ENCODE measurements around the gene THSD7B.
"Not testable (repeated sequence)": the region's sequence is repeated elsewhere in the genome, so short reads cannot be mapped to it uniquely, and the experiment has no call there.

Gene THSD7B

DNA sequence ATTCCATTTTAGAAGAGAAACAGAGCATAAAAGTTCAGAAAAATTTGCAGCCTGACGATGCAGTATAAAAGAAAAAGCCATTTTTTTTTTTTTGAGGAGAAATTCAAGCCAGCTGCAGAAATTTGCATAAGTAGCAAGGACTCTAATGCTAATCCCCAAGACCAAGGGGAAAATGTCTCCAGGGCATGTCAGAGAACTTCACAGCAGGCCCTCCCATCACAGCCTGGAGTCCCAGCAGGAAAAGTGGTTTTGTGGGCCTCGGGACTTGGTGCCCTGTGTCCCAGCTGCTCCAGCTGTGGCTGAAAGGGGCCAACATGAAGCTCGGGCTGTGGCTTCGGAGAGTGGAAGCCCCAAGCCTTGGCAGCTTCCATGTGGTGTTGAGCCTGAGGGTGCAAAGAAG, 873.6 kb downstream of the THSD7B start:
- DNase-seq = no peak

GRCh38 chr2:137644731-137645130, 879.4 kb downstream of the THSD7B start:
- no peak for DNase-seq

DNA sequence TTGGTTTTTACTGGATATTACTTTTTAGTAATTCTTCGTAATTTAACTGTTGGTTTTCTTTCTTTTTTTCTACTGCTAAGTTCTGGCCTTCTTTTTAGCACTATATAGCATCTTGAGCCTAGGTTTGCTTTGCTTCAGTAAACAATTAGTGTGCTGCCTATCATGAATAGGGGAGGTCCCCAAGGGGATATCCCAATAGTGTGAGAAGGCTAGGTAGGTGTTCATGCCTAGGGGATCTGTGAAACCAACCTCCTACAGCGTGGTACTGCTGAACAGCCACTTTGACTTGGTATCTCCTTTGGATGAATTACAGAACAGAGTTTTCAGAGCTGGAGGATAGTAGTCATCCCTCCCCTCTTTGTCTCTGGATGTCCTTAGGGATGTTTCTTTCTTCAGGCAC, 888.7 kb downstream of the THSD7B start:
- DNase-seq = no peak

DNA sequence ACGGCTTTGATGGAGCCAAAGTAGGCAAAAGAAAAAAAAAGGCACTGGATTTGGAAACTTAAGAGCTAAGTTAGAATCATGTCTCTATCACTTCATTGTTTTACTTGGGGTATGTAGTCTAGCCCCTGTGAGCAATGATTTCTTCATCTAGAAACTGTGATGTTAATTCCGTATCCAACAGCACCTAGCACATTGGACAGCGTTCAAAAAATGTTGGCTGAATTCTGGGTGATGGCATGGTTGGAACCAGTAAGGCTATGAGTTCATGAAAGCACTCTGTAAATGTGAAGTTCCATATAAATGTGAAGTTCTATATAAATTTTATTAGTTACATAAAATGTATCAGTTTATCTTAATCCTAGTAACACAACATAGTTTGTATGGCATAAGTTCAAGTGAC, 890.5 kb downstream of the THSD7B start:
- DNase-seq = no peak

DNA sequence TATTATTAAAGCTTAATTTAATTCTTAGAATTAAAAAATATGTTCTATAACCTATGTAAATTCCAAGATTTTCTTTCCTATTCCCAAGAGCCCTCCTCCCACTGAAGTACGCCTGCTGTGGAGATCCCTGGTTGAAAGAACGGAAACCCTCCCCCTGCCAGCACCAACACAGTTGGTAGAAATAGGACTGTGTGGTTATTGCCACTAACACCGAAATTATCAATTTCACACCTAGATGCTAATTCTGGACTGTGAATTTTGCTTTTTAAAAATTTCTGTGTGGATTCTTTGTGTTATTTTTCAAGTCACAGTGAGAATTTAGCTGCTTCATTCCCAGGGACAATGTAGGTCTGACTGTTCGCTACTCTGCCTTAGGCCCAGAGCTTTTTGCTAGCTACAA, 893.1 kb downstream of the THSD7B start:
- DNase-seq = no peak

GRCh38 chr2:137659616-137660015, 894.3 kb downstream of the THSD7B start:
- DNase-seq = no peak

GRCh38 chr2:137670111-137670510, 904.8 kb downstream of the THSD7B start:
- no peak for DNase-seq

DNA sequence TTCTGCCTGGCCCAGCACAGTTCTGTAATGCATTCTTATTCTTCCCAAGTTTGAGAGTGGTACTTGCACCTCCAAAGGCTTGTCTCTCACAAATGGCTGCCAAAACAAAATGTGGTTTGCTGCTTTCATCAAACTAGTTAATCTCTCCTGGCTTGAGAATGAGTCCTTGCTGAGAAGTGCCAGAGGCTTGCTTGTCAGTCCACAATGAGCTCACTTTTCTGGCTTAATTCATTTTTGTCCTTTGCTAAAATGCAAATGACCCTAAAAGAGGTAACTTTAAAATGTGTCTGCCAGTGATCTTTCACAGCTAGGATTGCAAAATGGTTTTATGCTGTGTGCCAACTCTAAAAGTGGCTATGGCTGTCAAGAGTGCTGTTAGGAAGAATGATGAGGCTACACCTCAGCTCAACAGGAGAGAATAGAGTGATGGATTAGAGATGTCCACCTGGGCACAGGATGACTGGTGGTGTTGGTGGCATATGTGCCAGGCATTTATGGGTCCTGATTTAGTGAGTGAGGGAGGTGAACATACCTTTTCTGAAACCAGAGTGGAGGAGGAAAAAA, 907.7 kb downstream of the THSD7B start:
- DNase-seq = no peak

GRCh38 chr2:137674991-137675390, 909.6 kb downstream of the THSD7B start:
- no peak for DNase-seq

DNA sequence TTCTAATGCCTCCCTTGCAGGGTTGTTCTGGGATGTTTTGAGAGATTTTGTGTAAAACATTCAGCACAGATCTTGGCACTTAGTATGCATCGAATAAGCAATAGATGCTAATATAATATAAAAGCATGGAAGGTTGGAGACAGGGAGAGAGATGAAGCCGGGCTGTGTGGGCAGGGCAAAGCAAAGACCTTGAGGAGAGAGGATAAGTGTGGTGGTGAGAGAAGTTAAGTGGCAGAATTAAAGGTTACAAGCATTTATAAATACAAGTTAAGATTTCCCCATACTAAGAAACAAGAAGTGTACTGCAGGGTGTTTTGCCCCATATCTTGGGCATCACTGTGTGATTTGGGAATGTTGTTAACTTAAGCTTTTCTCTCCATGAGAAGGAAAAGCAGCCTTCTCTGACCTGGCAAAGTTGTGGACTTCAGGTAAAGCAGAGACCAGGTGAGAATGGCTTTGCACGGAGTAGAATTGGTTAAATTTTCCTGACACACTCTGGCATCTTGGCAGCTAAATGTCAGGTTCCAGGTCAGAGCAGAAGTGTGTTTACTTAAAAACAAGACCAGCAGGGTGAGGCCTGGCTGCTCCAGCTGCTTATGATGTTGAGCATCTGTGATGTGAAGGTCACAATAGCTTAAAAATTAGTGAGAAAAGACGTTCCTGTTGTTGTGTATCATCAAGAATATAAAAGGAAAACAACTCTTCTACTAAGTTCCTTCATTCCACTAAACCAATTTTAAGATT, 910.4 kb downstream of the THSD7B start:
- DNase-seq = no peak

- DNase-seq = no peak
These were observed 911.0 kb downstream of the THSD7B start for GRCh38 chr2:137676346-137676745.

- DNase-seq = no peak
These were observed 912.1 kb downstream of the THSD7B start for GRCh38 chr2:137677466-137677865.

GRCh38 chr2:137689549-137689948, 924.2 kb downstream of the THSD7B start:
- DNase-seq = no peak

GRCh38 chr2:137693534-137693933, 928.2 kb downstream of the THSD7B start:
- no peak for DNase-seq

- no peak for DNase-seq
These were observed 931.6 kb downstream of the THSD7B start for GRCh38 chr2:137696916-137697315.

DNA sequence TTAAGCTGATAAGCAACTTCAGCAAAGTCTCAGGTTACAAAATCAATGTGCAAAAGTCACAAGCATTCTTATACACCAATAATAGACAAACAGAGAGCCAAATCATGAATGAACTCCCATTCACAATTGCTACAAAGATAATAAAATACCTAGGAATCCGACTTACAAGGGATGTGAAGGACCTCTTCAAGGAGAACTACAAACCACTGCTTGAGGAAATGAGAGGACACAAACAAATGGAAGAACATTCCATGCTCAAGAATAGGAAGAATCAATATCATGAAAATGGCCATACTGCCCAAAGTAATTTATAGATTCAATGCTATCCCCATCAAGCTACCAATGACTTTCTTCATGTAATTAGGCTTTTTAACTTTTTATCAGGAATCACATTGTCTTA, 934.9 kb downstream of the THSD7B start:
- DNase-seq = not testable (repeated sequence)

GRCh38 chr2:137700681-137701080, 935.3 kb downstream of the THSD7B start:
- DNase-seq = no peak

DNA sequence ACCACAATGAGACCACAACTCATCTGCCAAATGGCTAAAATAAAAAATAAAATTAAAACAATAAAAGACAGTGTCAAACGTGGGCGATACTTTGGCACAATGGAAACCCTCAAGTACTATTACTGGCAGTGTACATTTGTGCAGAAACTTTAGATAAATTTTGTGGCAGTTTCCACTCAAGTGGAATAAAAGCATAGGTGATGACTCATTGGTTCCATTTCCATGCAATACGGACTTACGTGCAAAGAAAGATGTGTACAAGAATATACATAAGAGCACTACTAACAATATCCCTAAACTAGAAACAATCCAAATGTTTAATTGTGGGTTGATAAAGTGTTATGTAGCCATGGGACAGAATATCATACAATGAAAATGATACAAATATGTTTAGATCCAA, 940.0 kb downstream of the THSD7B start:
- DNase-seq = no peak

- DNase-seq = no peak
These were observed 941.7 kb downstream of the THSD7B start for GRCh38 chr2:137706786-137707613.

DNA sequence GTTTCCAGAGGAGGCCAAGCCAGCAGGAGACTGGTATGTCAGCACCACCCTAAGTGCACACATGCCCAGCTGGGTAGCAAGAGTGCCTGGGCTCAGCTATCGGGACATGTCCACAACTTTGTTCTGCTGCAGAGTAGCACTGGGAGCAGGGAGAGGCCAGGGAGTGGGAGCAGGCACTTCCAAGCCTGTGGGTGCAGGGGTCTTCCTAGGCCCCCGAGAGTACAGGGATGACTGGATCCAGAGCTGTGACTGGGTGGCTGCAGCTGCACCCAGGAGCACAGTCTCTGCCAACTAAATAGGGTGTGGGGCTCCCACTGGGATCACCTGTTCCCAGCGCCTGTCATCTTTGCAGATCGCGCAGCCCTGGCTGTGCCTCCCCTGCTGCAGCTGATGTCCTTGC, 943.0 kb downstream of the THSD7B start:
- DNase-seq = no peak

GRCh38 chr2:137715731-137716191, 950.4 kb downstream of the THSD7B start:
- no peak for DNase-seq

DNA sequence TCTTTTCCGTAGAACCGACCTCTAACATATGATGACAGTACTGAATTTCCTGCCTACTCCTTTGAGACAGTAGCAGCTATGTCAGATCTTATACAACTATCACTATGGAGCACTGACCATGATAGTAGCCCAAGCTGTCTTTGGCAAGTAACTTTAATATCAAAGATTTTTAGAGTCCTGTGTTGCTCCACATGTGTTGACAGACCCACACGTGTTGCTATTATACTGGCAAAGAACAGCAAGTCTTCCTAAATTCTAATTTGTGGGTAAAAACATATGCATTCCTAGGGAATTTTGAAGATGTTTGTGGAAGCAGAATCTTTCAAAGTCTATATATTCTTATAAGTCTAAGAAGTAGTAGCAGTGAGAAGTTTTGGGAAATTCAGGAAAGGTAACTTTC, 953.4 kb downstream of the THSD7B start:
- DNase-seq = no peak

GRCh38 chr2:137721733-137722132, 956.4 kb downstream of the THSD7B start:
- DNase-seq = no peak

- DNase-seq = no peak
These were observed 959.6 kb downstream of the THSD7B start for GRCh38 chr2:137724912-137725311.
